GM11168 (cell line): Measurements from ENCODE around the gene PRDM8.

Experiments used
- in situ Hi-C: fragments of 300-500 bp; cut with MboI; formaldehyde crosslinking; loops from one replicate; pipeline ENCODE4 v1.12.0; 2022; ENCODE audit warnings: low sequenced_read_pairs; ENCODE audit not compliant: unreplicated experiment

PRDM8 gene

DNA sequence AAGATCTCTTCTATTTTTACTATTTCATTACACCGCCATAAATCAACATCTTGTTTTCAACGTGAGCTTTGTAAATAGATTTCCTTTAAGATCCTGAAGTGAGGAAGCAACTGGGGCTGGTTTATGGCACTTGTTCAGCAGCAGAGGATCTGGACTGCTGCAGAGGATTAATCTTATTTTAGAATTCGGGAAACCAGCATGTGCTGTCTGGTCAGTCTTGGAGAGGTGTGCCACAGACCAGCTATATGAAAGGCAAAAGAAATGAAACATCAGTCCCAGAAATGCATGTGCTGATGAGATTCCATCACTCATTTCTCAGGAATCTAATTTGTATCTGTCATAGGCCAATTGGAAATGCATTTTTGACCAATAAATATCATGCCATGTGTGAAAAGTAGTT lies 23.4 kb downstream of the PRDM8 start:
- in situ Hi-C loops: no loop called here

- in situ Hi-C loops: no loop called here
Observed at GRCh38 chr4:80221161-80221560, 23.9 kb downstream of the PRDM8 start.

DNA sequence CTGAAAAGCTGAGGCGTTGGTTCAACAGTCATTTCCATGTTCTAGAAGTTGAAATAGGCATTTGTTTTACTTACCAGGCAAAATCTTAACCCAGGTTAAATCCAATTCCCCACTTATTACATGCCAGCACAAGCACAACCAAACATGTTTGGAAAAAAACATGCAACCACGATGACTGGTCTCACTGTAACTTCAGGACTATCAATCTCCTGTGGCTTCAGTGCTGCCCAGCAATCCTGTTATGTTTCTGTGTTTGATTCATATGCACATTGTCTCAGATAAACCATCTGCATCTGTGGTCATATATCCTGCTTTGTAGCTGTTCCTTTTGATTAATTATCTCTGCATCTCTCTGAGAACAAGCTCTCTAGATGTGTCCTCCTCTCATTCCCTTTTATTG lies 28.3 kb downstream of the PRDM8 start:
- in situ Hi-C loops: loop anchor here (25.0 kb wide), 1 partner anchor 1288 kb away; the partner anchor contains the start of gene PAQR3

GRCh38 chr4:80226094-80226493 lies 28.8 kb downstream of the PRDM8 start:
- in situ Hi-C loops: loop anchor here (25.0 kb wide), 1 partner anchor 1289 kb away; the partner anchor contains the start of gene PAQR3

GRCh38 chr4:80228460-80228859 lies 31.2 kb downstream of the PRDM8 start:
- in situ Hi-C loops: loop anchor here (25.0 kb wide), 1 partner anchor 1291 kb away; the partner anchor contains the start of gene PAQR3

DNA sequence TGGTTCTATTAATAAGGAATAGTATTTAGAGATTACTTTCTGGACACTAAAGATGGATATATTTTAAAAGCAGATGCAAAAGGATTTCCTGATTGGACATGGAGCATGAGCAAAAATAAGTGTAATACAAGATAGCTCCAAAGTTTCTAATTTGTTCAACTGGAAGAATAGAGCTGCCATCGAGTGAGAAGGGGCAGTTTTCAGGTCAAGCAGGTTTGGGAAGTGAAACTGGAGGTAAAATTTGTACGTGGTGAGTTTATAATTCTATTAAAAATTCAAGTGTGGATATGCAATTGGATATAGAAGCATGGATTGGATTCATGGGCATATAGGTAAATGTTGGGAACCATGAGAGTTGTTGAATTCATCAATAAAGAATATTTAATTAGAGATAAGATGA lies 31.8 kb downstream of the PRDM8 start:
- in situ Hi-C loops: loop anchor here (25.0 kb wide), 1 partner anchor 1292 kb away; the partner anchor contains the start of gene PAQR3

DNA sequence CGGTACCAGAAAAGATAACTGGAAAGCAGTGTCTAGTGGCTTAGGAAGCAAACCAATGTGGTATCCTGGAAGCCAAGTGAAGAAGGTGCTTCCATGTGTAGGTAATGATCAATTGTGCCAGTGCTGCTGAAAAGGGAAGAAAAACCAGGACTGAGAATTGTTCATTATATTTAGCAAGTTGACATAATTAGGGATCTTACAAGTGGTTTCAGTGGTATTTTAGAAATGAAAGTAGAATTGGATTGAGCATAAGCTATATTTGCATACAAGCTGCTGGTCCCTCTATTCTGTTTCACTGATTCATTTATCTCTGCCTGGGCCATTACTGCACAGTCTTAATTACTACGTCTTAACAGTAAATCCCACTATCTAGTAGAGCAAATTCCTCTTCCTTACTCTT lies 32.3 kb downstream of the PRDM8 start:
- in situ Hi-C loops: loop anchor here (25.0 kb wide), 1 partner anchor 1292 kb away; the partner anchor contains the start of gene PAQR3

DNA sequence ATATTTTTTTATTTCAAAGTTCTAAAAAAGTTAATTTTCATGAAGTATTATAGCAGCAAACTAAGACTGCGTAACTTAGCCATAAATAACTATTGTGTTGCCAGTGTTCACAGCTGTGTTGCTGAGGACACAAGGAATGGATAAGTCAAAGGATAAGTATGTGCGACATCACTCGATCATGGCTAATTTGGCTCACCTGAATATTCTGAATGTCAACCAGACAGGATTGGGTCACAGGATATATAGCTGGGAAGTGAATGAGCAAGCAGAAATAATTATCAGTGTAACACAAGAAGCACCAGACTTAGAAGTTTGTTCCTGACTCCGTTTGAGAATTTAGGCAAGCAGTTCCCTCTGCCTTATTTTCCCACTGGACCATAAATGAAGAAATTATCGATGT lies 33.9 kb downstream of the PRDM8 start:
- in situ Hi-C loops: loop anchor here (25.0 kb wide), 1 partner anchor 1294 kb away; the partner anchor contains the start of gene PAQR3

- in situ Hi-C loops: loop anchor here (25.0 kb wide), 1 partner anchor 1296 kb away; the partner anchor contains the start of gene PAQR3
Observed at GRCh38 chr4:80232707-80233370, 35.5 kb downstream of the PRDM8 start.

GRCh38 chr4:80233390-80233789 lies 36.1 kb downstream of the PRDM8 start:
- in situ Hi-C loops: loop anchor here (25.0 kb wide), 1 partner anchor 1296 kb away; the partner anchor contains the start of gene PAQR3

- in situ Hi-C loops: loop anchor here (25.0 kb wide), 1 partner anchor 1298 kb away; the partner anchor contains the start of gene PAQR3
Observed at GRCh38 chr4:80235451-80235850, 38.1 kb downstream of the PRDM8 start.

DNA sequence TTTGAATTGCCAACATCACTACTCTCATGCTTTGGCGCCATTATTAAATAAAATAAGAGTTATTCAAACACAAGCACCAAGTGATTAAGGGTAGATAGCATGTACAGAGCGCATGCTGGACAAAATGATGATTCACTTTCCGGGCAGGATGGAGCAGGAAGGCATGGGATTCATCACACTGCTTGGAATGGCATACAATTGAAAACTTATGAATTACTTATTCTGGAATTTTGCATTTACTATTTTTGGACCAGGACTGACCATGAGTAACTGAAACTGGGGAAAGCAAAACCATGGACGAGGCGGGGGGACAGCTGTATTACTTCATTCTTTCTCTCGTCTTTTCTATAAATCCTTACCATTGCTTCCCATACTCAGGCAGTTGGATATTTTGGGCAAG lies 40.7 kb downstream of the PRDM8 start:
- in situ Hi-C loops: loop anchor here (25.0 kb wide), 1 partner anchor 1301 kb away; the partner anchor contains the start of gene PAQR3

DNA sequence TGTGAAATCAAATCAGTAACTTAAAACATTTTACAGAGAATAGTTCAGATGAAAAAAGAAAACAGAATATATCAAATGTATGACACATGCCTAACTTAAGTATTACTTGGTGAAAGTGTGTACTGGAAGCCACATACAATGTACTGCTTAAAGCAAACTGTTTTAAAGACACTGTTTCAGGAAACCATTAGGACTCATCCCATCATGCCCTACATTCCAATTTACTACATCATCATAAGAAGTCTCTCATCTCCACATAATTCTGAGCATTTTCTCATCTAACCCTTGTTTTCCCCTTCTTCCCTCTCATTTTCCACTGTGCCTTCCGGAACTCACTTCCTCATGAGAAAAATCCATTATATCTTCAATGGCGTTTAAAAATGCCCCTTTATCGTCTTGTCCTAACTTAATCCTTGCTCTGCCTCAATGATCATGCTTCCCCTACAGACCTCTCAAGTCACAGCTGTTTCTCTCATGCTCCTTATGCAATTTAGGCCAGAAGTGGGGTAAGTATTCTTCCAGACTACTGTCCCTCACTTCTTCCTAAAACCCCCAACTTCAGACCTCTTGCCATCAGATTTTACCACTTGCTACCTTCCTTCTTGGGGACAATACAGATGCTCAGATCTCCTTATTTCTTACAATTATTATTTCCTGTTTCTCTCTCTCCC lies 42.3 kb downstream of the PRDM8 start:
- in situ Hi-C loops: loop anchor here (25.0 kb wide), 1 partner anchor 1302 kb away; the partner anchor contains the start of gene PAQR3

DNA sequence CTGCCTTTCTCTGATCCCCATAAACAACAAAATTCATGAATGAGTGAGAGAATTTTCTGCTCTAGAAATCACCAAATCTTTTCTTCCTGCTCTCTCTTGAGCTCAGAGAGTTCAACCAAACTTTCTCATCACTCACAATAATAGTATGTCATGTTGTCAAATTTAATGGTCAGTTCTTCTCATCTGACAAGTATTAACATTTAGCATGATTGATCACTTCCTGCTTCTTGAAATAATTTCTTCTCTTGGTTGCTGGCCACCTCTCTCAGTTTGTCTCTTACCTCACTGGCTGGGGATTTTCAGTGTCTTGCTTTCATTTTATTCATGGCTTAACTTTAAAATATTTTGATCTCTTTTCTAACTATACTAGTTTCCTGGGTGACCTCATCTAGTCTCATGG lies 43.7 kb downstream of the PRDM8 start:
- in situ Hi-C loops: loop anchor here (25.0 kb wide), 1 partner anchor 1304 kb away; the partner anchor contains the start of gene PAQR3

- in situ Hi-C loops: loop anchor here (25.0 kb wide), 1 partner anchor 1306 kb away; the partner anchor contains the start of gene PAQR3
Observed at GRCh38 chr4:80243274-80244018, 46.1 kb downstream of the PRDM8 start.

GRCh38 chr4:80247484-80247883 lies 50.2 kb downstream of the PRDM8 start:
- in situ Hi-C loops: loop anchor here (25.0 kb wide), 1 partner anchor 1310 kb away; the partner anchor contains the start of gene PAQR3

DNA sequence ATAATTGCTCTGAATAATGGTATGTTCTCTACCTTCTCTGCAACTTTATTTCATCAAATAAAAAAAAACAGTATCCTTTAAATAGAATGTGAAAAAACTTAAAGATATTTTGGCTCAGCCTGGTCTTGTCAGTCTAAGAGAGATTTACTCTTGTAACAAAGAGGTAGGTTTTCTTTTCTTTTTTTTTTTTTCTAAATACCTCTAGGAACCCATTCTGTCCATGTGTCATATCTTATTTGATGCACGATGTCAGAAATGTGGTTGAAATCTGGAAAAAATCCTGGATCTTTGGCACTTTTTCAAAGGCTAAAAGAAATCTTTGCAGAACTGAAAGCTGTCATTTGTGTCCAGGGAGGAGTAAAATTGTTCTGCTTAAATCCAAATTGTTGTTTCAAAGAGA lies 51.8 kb downstream of the PRDM8 start:
- in situ Hi-C loops: loop anchor here (25.0 kb wide), 1 partner anchor 1312 kb away; the partner anchor contains the start of gene PAQR3

DNA sequence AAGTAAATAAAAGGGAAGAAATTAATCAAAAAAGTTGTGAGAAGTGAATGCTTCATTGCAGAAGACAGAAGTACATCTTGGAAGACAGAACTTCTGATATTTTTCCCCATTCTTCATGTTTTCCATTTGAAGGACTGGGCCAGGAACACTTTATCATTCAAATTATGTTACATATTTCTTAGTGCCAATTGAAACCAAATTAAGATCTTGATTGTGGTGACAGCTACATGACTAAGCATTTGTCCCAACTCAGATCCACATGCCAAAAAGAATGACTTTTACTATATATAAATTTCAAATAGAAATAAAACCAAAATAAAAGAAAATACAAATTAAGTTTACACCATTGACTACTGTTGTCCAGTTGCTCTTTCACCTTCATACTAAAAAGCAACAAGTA lies 55.1 kb downstream of the PRDM8 start:
- in situ Hi-C loops: no loop called here

DNA sequence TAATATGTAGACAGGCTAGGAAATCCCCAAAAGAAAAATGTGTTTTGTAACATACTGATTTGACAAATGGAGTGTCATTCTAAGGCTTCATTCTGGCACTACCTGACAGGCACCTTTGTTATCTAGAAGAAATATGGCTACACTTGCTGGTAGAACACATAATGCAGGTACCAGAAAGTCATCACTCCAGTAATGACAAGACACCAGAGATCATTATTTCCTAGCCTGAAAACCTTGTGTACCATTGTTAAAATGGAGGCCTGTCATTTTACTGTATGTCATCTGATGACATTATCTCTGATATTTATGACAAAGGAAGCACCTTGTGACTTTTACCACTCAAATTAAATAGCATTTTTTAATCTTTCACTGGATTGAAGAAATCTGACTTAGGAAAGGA lies 55.6 kb downstream of the PRDM8 start:
- in situ Hi-C loops: no loop called here

GRCh38 chr4:80253510-80253909 lies 56.2 kb downstream of the PRDM8 start:
- in situ Hi-C loops: no loop called here
